Neural progenitor cell (in vitro differentiated cells): ENCODE data around the gene SPOCD1. TPM values are rescaled to one million over a fixed set of nuclear protein-coding genes. Genes with fewer than 3 reads are reported as not detected.
A peak's percentile ranks its signal among the peaks of the same experiment; 100 is the strongest.

ENCODE experiments used
- DNase-seq: peaks from one replicate; pipeline ENCODE4 v3.0.0-alpha.2; 2016; ENCODE audit warnings: low spot score
- H2AFZ ChIP-seq: fragments of 200-600 bp; sonication (generic); replicated peaks from 2 replicates; pipeline ENCODE4 v1.6.1; 2016; ENCODE audit warnings: antibody characterized with exemption
- H3F3A ChIP-seq: fragments of 200-600 bp; sonication (generic); 2 replicates; pipeline ENCODE4 v1.6.1; 2016; ENCODE audit warnings: antibody characterized with exemption, low read depth
- H3K27ac ChIP-seq: fragments of 200-600 bp; sonication (generic); 2 replicates; pipeline ENCODE4 v1.5.1; 2016; ENCODE audit warnings: mild to moderate bottlenecking
- H3K27me3 ChIP-seq: fragments of 200-600 bp; sonication (generic); 2 replicates; pipeline ENCODE4 v1.6.1; 2016; ENCODE audit warnings: mild to moderate bottlenecking, moderate library complexity
- H3K36me3 ChIP-seq: fragments of 200-600 bp; sonication (generic); 2 replicates; pipeline ENCODE4 v1.5.1; 2016
- H3K4me1 ChIP-seq: fragments of 200-600 bp; sonication (generic); 2 replicates; pipeline ENCODE4 v1.6.1; 2016; ENCODE audit warnings: mixed run types
- H3K4me2 ChIP-seq: fragments of 200-600 bp; sonication (generic); 2 replicates; pipeline ENCODE4 v1.6.1; 2016
- H3K4me3 ChIP-seq: fragments of 200-600 bp; sonication (generic); 2 replicates; pipeline ENCODE4 v1.5.1; 2016
- H3K79me2 ChIP-seq: fragments of 200-600 bp; sonication (generic); 2 replicates; pipeline ENCODE4 v1.6.1; 2016; ENCODE audit warnings: low read depth
- H3K9ac ChIP-seq: fragments of 200-600 bp; sonication (generic); 2 replicates; pipeline ENCODE4 v1.6.1; 2016
- H3K9me3 ChIP-seq: fragments of 200-600 bp; sonication (generic); 2 replicates; pipeline ENCODE4 v1.5.1; 2016; ENCODE audit warnings: low read depth
- H4K20me1 ChIP-seq: fragments of 200-600 bp; sonication (generic); 2 replicates; pipeline ENCODE4 v1.6.1; 2016; ENCODE audit warnings: low read depth
- H3K27ac Mint-ChIP-seq: 3 replicates; pipeline ENCODE4 v1.8.0; 2021; ENCODE audit warnings: mixed read lengths
- H3K27me3 Mint-ChIP-seq: 2 replicates; pipeline ENCODE4 v1.8.0; 2022; ENCODE audit warnings: low read depth, mild to moderate bottlenecking, inconsistent platforms, moderate library complexity, mixed read lengths; ENCODE audit not compliant: insufficient read depth
- H3K36me3 Mint-ChIP-seq: 3 replicates; pipeline ENCODE4 v1.8.0; 2021; ENCODE audit warnings: mixed read lengths
- H3K4me1 Mint-ChIP-seq: 3 replicates; pipeline ENCODE4 v1.8.0; 2021; ENCODE audit warnings: mixed read lengths
- H3K4me3 Mint-ChIP-seq: 3 replicates; pipeline ENCODE4 v1.8.0; 2021; ENCODE audit warnings: mild to moderate bottlenecking, moderate library complexity, mixed read lengths
- H3K9me3 Mint-ChIP-seq: 3 replicates; pipeline ENCODE4 v1.8.0; 2020; ENCODE audit warnings: mixed read lengths
- EZH2 ChIP-seq: fragments of 200-600 bp; sonication (generic); IDR thresholded peaks from 2 replicates; pipeline ENCODE4 v1.6.1; 2017; ENCODE audit warnings: antibody characterized with exemption, mild to moderate bottlenecking, moderate library complexity
- EZH2phosphoT487 ChIP-seq: fragments of 200-600 bp; sonication (generic); IDR thresholded peaks from 2 replicates; pipeline ENCODE4 v1.6.1; 2017; ENCODE audit warnings: antibody characterized with exemption
- total RNA-seq: library from RNA; depleted of rRNA; stranded (reverse); fragments of >200 nt; gene quantifications from 2 replicates; pipeline ENCODE4 v1.2.3, GENCODE V29; 2015; ENCODE audit warnings: low replicate concordance
- TF ChIP-seq, protein P1 (sequence below): fragments of 200-600 bp; sonication (generic); IDR thresholded peaks from 2 replicates; pipeline ENCODE4 v1.5.1; 2017; ENCODE audit warnings: antibody characterized with exemption, mild to moderate bottlenecking

The SPOCD1 gene
- total RNA-seq, 1 donor from 2014 or later, result 1.4 TPM

DNA sequence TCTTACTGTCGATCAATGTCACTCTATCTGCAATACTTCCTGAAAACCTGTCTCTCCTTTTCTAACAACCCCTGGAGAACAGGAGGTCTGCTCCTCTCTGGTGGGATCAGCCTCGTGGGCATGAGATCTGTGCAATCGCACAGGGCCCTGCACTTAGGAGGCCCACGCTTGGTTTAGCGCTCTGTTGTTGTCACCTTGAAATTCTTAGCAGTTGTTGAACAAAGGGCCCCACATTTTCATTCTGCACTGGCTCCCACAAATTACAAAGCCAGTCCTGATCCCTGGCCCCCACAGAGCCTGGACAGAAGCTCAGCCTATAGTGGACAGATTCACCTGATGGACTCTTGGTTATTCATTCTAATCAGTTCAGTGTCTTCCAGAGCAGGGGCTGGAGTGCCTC is 18.6 kb downstream of the SPOCD1 start:
- Histone ChIP-seq H3K4me3 (no peak overlapping the region), H3K4me2 (no peak overlapping the region), H3F3A (no peaks in the 10 kb centered on the region), H3K27me3 (no peaks in the 10 kb centered on the region), H2AFZ (no peak overlapping the region), H3K9ac (no peak overlapping the region), H4K20me1 (no peaks in the 10 kb centered on the region), H3K27ac (no peak overlapping the region), H3K36me3 (no peaks in the 10 kb centered on the region), H3K4me1 (peaks cover 29% of the 10 kb centered on the region), H3K9me3 (no peaks in the 10 kb centered on the region), H3K79me2 (no peaks in the 10 kb centered on the region)
- H3K36me3 Mint-ChIP-seq, result no peaks in the 10 kb centered on the region
- H3K9me3 Mint-ChIP-seq, result no peaks in the 10 kb centered on the region
- TF ChIP-seq EZH2phosphoT487, result no peak
- TF ChIP-seq, protein P1, sequence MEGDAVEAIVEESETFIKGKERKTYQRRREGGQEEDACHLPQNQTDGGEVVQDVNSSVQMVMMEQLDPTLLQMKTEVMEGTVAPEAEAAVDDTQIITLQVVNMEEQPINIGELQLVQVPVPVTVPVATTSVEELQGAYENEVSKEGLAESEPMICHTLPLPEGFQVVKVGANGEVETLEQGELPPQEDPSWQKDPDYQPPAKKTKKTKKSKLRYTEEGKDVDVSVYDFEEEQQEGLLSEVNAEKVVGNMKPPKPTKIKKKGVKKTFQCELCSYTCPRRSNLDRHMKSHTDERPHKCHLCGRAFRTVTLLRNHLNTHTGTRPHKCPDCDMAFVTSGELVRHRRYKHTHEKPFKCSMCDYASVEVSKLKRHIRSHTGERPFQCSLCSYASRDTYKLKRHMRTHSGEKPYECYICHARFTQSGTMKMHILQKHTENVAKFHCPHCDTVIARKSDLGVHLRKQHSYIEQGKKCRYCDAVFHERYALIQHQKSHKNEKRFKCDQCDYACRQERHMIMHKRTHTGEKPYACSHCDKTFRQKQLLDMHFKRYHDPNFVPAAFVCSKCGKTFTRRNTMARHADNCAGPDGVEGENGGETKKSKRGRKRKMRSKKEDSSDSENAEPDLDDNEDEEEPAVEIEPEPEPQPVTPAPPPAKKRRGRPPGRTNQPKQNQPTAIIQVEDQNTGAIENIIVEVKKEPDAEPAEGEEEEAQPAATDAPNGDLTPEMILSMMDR, result no peak
- no peak for TF ChIP-seq EZH2
- no peak for DNase-seq
- H3K27me3 Mint-ChIP-seq, result peaks cover 3% of the 10 kb centered on the region
- H3K27ac Mint-ChIP-seq, result peak overlapping the region; percentile 48
- H3K4me3 Mint-ChIP-seq, result no peak overlapping the region
- peaks cover 41% of the 10 kb centered on the region for H3K4me1 Mint-ChIP-seq

DNA sequence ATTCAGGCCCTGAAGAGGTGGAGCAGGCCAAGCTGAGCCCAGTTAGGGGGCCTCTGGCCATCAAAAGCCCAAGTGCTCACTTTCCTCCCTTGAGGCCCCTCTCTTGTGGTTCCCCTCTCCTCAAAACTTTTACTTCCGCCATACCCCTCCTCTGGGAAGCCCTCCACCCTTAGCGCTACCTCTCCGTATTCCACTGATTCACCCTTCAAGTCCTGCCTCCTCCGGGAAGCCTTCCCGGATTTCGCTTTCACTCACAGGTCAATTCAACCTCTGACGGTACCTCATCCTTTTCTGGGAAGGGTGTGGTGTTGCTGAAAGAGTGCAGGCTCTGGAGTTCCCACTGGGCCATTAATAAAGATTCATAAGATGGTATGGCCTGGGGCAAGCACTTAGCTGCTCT is 19.1 kb downstream of the SPOCD1 start:
- Histone ChIP-seq H3K4me2 (no peak overlapping the region), H2AFZ (no peak overlapping the region), H3K4me1 (peaks cover 29% of the 10 kb centered on the region), H3K79me2 (no peaks in the 10 kb centered on the region), H3K9ac (no peak overlapping the region), H3F3A (no peaks in the 10 kb centered on the region), H4K20me1 (no peaks in the 10 kb centered on the region), H3K27me3 (no peaks in the 10 kb centered on the region), H3K36me3 (no peaks in the 10 kb centered on the region), H3K4me3 (no peak overlapping the region), H3K27ac (no peak overlapping the region), H3K9me3 (no peaks in the 10 kb centered on the region)
- no peaks in the 10 kb centered on the region for H3K36me3 Mint-ChIP-seq
- H3K9me3 Mint-ChIP-seq, result no peaks in the 10 kb centered on the region
- no peak for DNase-seq
- H3K27ac Mint-ChIP-seq, result no peak overlapping the region
- H3K27me3 Mint-ChIP-seq, result peaks cover 3% of the 10 kb centered on the region
- H3K4me1 Mint-ChIP-seq, result peaks cover 41% of the 10 kb centered on the region
- no peak for TF ChIP-seq EZH2
- TF ChIP-seq EZH2phosphoT487, result no peak
- TF ChIP-seq, protein P1, result no peak
- H3K4me3 Mint-ChIP-seq, result peak overlapping the region; percentile 35

DNA sequence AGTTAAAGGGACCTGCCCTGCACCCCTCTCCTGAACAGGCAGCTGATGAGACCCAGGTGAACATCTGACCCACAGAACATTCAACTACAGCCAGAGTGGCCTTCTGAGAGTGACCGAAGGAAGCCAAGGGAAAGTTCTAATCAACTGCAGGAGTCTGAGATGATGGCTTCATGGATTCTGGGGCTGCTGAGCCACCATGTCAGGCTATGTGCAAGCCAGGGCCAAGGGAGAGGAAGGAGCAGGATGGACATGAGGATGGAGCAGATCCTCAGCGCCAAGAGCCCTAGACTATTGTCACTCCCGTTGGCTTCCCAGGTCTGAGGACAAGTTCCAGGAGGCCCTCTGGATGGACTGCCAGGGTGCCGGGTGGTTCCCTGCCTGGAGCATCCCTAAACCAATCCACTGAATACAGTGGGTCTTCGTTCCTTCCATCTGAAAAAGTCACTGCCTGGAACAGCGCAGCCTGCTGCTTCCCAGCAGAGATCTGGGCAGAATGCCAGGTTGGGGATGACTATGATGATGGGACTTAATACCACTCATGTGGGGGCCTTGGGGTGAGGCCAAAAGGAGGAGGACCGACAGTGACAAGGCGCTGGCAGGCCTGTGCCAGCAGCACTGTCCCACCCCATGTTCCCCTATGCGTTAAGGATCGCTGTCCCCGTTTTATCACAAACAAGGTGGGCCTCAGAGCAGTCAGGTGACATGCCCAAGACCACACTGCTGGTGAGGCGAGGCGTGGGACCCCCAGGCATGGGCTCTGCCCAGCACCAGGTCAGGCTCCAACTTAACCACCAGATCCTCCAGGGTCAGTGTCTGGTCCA is 19.8 kb downstream of the SPOCD1 start:
- no peaks in the 10 kb centered on the region for H3K9me3 Mint-ChIP-seq
- no peaks in the 10 kb centered on the region for H3K79me2 ChIP-seq
- no peaks in the 10 kb centered on the region for H3K9me3 ChIP-seq
- H3K27me3 Mint-ChIP-seq, result peaks cover 3% of the 10 kb centered on the region
- H3K27ac ChIP-seq, result no peak overlapping the region
- no peaks in the 10 kb centered on the region for H3F3A ChIP-seq
- peaks cover 35% of the 10 kb centered on the region for H3K4me1 Mint-ChIP-seq
- DNase-seq, result no peak
- H2AFZ ChIP-seq, result no peak overlapping the region
- no peak overlapping the region for H3K27ac Mint-ChIP-seq
- no peak overlapping the region for H3K9ac ChIP-seq
- no peak overlapping the region for H3K4me2 ChIP-seq
- no peaks in the 10 kb centered on the region for H3K27me3 ChIP-seq
- no peaks in the 10 kb centered on the region for H3K36me3 Mint-ChIP-seq
- TF ChIP-seq, protein P1, result no peak
- TF ChIP-seq EZH2, result no peak
- no peak for TF ChIP-seq EZH2phosphoT487
- H3K4me1 ChIP-seq, result peaks cover 29% of the 10 kb centered on the region
- no peaks in the 10 kb centered on the region for H3K36me3 ChIP-seq
- no peak overlapping the region for H3K4me3 ChIP-seq
- H4K20me1 ChIP-seq, result no peaks in the 10 kb centered on the region
- no peak overlapping the region for H3K4me3 Mint-ChIP-seq
